Measurements from ENCODE around the gene TIGD1.

GRCh38 chr2:232577841-232578240, 27.5 kb upstream of the TIGD1 start:
- TF ChIP-seq CTCF (IDR thresholded peaks at IDR 0.05; ENCODE audit: low read depth, low read length) (no peak), EZH2phosphoT487 (IDR thresholded peaks at IDR 0.05; ENCODE audit: low read depth) (no peak)
